Activated B cell treated with CpG ODN at 0.5 μM for 24 hours (primary cell): ENCODE data around the gene FMNL2. TPM values are rescaled to one million over a fixed set of nuclear protein-coding genes. Genes with fewer than 3 reads are reported as not detected.

ENCODE experiments used
- ATAC-seq: fragments of 200-7000 bp; cut with Tn5 transposase; one replicate; pipeline ENCODE4 v1.10.0; 2021; ENCODE audit warnings: low read depth, mild to moderate bottlenecking, moderate library complexity
- CTCF ChIA-PET: fragments of 350-600 bp; sonication (Branson Sonifier 250); formaldehyde crosslinking; loops from one replicate; lab custom pipeline; 2021; ENCODE audit warnings: antibody characterized with exemption; lab: Charles Lee
- POLR2A ChIA-PET: fragments of 350-600 bp; sonication (Branson Sonifier 250); formaldehyde crosslinking; loops from one replicate; lab custom pipeline; 2021; ENCODE audit warnings: antibody characterized with exemption; lab: Charles Lee
- DNase-seq: peaks from one replicate; pipeline ENCODE4 v3.0.0; 2022
- H3K27ac Mint-ChIP-seq: one replicate; pipeline ENCODE4 v1.8.0; 2020; ENCODE audit warnings: mixed read lengths
- H3K27me3 Mint-ChIP-seq: one replicate; pipeline ENCODE4 v1.8.0; 2021; ENCODE audit warnings: mixed read lengths
- H3K36me3 Mint-ChIP-seq: one replicate; pipeline ENCODE4 v1.8.0; 2021; ENCODE audit warnings: low read depth, mixed read lengths
- H3K4me1 Mint-ChIP-seq: one replicate; pipeline ENCODE4 v1.8.0; 2021; ENCODE audit warnings: mixed read lengths
- H3K4me3 Mint-ChIP-seq: one replicate; pipeline ENCODE4 v1.8.0; 2020; ENCODE audit warnings: mild to moderate bottlenecking, mixed read lengths
- H3K9me3 Mint-ChIP-seq: one replicate; pipeline ENCODE4 v1.8.0; 2020; ENCODE audit warnings: mixed read lengths
- CTCF ChIP-seq: fragments of 200-600 bp; IDR thresholded peaks from one replicate; pipeline ENCODE4 v1.8.0; 2022; ENCODE audit warnings: antibody characterized with exemption, mild to moderate bottlenecking
- intact Hi-C: fragments of 100-400 bp; cut with micrococcal nuclease; formaldehyde crosslinking; loops from one replicate; pipeline ENCODE4 v1.15.1; 2024
- total RNA-seq: library from RNA; stranded (reverse); gene quantifications from 2 replicates; pipeline ENCODE4 v1.2.3, GENCODE V29; 2022

Gene FMNL2
- total RNA-seq, 1 donor from 2014 or later: 4.0 TPM

- Mint-ChIP-seq H3K27me3 (no peaks in the 10 kb centered on the region), H3K4me1 (peaks cover 8% of the 10 kb centered on the region), H3K4me3 (no peak overlapping the region), H3K27ac (no peak overlapping the region), H3K9me3 (no peaks in the 10 kb centered on the region), H3K36me3 (no peaks in the 10 kb centered on the region)
- CTCF ChIA-PET: no interaction called here
- no peak for ATAC-seq
- POLR2A ChIA-PET: no interaction called here
- TF ChIP-seq CTCF: no peak
- intact Hi-C loops: no loop called here
- no peak for DNase-seq
Measured at GRCh38 chr2:152413228-152414030, 78.5 kb downstream of the FMNL2 start.

GRCh38 chr2:152415231-152415642 is 80.3 kb downstream of the FMNL2 start:
- no peak for ATAC-seq
- no peak for DNase-seq
- H3K9me3 Mint-ChIP-seq: no peaks in the 10 kb centered on the region
- no peak overlapping the region for H3K27ac Mint-ChIP-seq
- H3K4me1 Mint-ChIP-seq: peaks cover 9% of the 10 kb centered on the region
- H3K36me3 Mint-ChIP-seq: no peaks in the 10 kb centered on the region
- no peak overlapping the region for H3K4me3 Mint-ChIP-seq
- TF ChIP-seq CTCF: no peak
- intact Hi-C loops: no loop called here
- POLR2A ChIA-PET: no interaction called here
- CTCF ChIA-PET: no interaction called here
- no peaks in the 10 kb centered on the region for H3K27me3 Mint-ChIP-seq

- Mint-ChIP-seq H3K9me3 (no peaks in the 10 kb centered on the region), H3K27ac (no peak overlapping the region), H3K27me3 (no peaks in the 10 kb centered on the region), H3K4me1 (peaks cover 14% of the 10 kb centered on the region), H3K36me3 (no peaks in the 10 kb centered on the region), H3K4me3 (no peak overlapping the region)
- TF ChIP-seq CTCF: no peak
- CTCF ChIA-PET: no interaction called here
- ATAC-seq (no peak), DNase-seq (no peak)
- intact Hi-C loops: no loop called here
- POLR2A ChIA-PET: no interaction called here
Measured at GRCh38 chr2:152415796-152416195, 80.8 kb downstream of the FMNL2 start.

GRCh38 chr2:152418688-152419087 is 83.7 kb downstream of the FMNL2 start:
- ChIA-PET CTCF (no interaction called here), POLR2A (no interaction called here)
- H3K27me3 Mint-ChIP-seq: no peaks in the 10 kb centered on the region
- H3K9me3 Mint-ChIP-seq: no peaks in the 10 kb centered on the region
- H3K36me3 Mint-ChIP-seq: no peaks in the 10 kb centered on the region
- no peak overlapping the region for H3K4me3 Mint-ChIP-seq
- H3K4me1 Mint-ChIP-seq: peaks cover 20% of the 10 kb centered on the region
- no peak overlapping the region for H3K27ac Mint-ChIP-seq
- ATAC-seq (no peak), DNase-seq (no peak)
- TF ChIP-seq CTCF: no peak
- intact Hi-C loops: no loop called here

- ChIA-PET POLR2A (no interaction called here), CTCF (no interaction called here)
- no peak for ATAC-seq
- no peak for TF ChIP-seq CTCF
- no peak overlapping the region for H3K27ac Mint-ChIP-seq
- H3K4me3 Mint-ChIP-seq: no peak overlapping the region
- peaks cover 20% of the 10 kb centered on the region for H3K4me1 Mint-ChIP-seq
- no peak for DNase-seq
- intact Hi-C loops: no loop called here
- no peaks in the 10 kb centered on the region for H3K27me3 Mint-ChIP-seq
- H3K36me3 Mint-ChIP-seq: no peaks in the 10 kb centered on the region
- no peaks in the 10 kb centered on the region for H3K9me3 Mint-ChIP-seq
Measured at GRCh38 chr2:152419944-152420343, 85.0 kb downstream of the FMNL2 start.
